ENCODE data around the gene CCDC92.

Gene CCDC92, protein sequence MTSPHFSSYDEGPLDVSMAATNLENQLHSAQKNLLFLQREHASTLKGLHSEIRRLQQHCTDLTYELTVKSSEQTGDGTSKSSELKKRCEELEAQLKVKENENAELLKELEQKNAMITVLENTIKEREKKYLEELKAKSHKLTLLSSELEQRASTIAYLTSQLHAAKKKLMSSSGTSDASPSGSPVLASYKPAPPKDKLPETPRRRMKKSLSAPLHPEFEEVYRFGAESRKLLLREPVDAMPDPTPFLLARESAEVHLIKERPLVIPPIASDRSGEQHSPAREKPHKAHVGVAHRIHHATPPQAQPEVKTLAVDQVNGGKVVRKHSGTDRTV

DNA sequence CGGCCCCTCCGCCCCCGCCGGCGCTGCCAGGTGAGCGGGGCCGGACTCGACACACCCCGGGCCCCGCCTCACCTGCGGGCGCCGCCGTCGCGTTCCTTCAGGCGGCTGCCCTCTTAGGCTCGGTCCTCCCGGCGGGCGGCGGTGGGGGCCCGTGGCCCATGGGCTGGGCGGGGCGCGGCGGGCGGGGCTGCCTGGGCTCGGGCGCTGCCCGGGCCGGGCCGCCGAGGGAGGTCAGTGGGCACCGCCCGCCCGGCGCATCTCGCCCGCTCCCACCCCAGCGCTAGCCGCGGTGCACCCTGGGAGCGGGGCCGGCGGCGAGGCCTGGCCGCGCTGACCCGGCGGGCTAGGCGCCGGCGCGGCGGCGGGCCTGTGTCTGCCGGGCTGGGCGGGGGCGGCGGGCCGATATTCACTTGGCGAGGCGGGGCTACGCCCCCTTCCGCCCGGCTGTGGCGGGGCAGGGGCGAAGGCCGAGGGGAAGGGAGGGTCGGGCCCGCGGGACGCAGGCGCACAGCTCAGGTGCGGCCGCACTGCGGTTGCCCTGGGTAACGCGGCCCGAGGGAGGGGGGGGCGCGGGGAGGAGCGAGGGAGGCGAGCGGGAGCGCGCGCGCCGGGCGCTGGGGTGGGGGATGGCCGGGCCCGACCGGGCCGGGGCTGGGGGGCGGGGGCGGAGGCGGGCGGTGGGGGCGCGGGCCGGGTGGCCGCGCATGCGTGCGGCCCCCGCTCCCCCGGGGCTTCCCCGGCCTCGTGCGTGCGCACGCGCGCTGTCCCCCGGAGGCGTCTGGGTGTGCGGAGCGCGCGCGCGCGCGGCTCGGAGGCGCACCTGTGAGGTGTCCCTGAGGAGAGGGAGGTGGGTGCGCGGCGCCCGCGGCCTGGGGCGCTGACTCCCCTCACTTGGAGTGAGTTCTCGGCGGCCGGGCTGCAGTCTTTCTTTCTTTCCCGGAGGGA, at the start of gene CCDC92, which contains the start of gene ZNF664:
TSS of gene CCDC92 (minus strand) at position 375 of the 945 bp plus-strand sequence. CDS start 28,526 bp downstream, outside the sequence.
TSS of gene ZNF664 (plus strand) at position 759 of the 945 bp plus-strand sequence. CDS start 38,930 bp downstream, outside the sequence.
- Histone ChIP-seq H3K4me3 (peak within 1 kb of the TSS; percentile 98 to 99), H3K27ac (peak within 1 kb of the TSS; percentile 98 to 99), H3K27me3 (no peaks in the 10 kb centered on the region), H3K4me1 (peaks cover 0 to 40% (median 11%) of the 10 kb centered on the region in 4 donors), H3K36me3 (no peaks in the 10 kb centered on the region), H3K9me3 (no peaks in the 10 kb centered on the region)
- peak; percentile 84 to 92 for DNase-seq
- intact Hi-C loops (cut with DNase I; ENCODE audit: low total_unique reads): no loop called here
- TF ChIP-seq, protein P1, sequence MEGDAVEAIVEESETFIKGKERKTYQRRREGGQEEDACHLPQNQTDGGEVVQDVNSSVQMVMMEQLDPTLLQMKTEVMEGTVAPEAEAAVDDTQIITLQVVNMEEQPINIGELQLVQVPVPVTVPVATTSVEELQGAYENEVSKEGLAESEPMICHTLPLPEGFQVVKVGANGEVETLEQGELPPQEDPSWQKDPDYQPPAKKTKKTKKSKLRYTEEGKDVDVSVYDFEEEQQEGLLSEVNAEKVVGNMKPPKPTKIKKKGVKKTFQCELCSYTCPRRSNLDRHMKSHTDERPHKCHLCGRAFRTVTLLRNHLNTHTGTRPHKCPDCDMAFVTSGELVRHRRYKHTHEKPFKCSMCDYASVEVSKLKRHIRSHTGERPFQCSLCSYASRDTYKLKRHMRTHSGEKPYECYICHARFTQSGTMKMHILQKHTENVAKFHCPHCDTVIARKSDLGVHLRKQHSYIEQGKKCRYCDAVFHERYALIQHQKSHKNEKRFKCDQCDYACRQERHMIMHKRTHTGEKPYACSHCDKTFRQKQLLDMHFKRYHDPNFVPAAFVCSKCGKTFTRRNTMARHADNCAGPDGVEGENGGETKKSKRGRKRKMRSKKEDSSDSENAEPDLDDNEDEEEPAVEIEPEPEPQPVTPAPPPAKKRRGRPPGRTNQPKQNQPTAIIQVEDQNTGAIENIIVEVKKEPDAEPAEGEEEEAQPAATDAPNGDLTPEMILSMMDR (IDR thresholded peaks at IDR 0.05): peak in 1 of 2 experiments; percentile 23

GRCh38 chr12:124022161-124022560, 49.5 kb upstream of the CCDC92 start:
- intact Hi-C loops (cut with DNase I; ENCODE audit: low total_unique reads): no loop called here
- TF ChIP-seq, protein P1 (IDR thresholded peaks at IDR 0.05): no peak
- Histone ChIP-seq H3K4me3 (no peak overlapping the region), H3K9me3 (no peaks in the 10 kb centered on the region), H3K27ac (no peak overlapping the region), H3K4me1 (peaks cover 0 to 41% (median 31%) of the 10 kb centered on the region in 4 donors), H3K36me3 (no peaks in the 10 kb centered on the region), H3K27me3 (no peaks in the 10 kb centered on the region)
- no peak for DNase-seq

- Histone ChIP-seq H3K27me3 (no peaks in the 10 kb centered on the region), H3K9me3 (no peaks in the 10 kb centered on the region), H3K4me3 (no peak overlapping the region), H3K4me1 (peaks cover 0 to 30% (median 22%) of the 10 kb centered on the region in 4 donors), H3K36me3 (no peaks in the 10 kb centered on the region), H3K27ac (peak overlapping the region; percentile 29 to 61)
- DNase-seq: no peak
- TF ChIP-seq, protein P1 (IDR thresholded peaks at IDR 0.05): no peak
- intact Hi-C loops (cut with DNase I; ENCODE audit: low total_unique reads): no loop called here
Measured at GRCh38 chr12:124021007-124021406, 48.4 kb upstream of the CCDC92 start.

DNA sequence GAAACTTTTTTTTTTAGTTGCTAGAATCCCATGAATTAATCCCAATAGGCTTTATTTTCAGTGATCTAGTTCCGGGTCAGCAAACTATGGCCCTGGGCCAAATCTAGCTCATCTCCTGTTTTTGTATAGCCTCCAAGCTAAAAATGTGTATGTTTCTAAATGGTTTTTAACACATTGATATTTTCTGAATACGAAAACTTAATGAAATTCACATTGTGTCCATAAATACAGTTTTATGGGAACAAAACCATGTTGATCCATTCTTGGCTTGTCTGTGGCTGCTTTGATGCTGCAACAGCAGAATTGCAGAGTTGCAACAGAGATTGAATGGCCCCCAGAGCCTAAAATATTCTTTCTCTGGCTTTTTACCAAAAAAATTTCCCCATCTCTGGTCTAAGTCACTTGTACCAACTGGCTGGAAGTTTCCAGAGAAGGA, 47.9 kb upstream of the CCDC92 start:
- TF ChIP-seq, protein P1 (IDR thresholded peaks at IDR 0.05): no peak
- intact Hi-C loops (cut with DNase I; ENCODE audit: low total_unique reads): no loop called here
- Histone ChIP-seq H3K36me3 (no peaks in the 10 kb centered on the region), H3K27ac (peak overlapping the region in 1 of 2 donors; percentile 29), H3K4me1 (peaks cover 0 to 30% (median 20%) of the 10 kb centered on the region in 4 donors), H3K4me3 (no peak overlapping the region), H3K9me3 (no peaks in the 10 kb centered on the region), H3K27me3 (no peaks in the 10 kb centered on the region)
- DNase-seq: peak in 1 of 2 donors; percentile 47

GRCh38 chr12:124019115-124019514, 46.5 kb upstream of the CCDC92 start:
- intact Hi-C loops (cut with DNase I; ENCODE audit: low total_unique reads): no loop called here
- Histone ChIP-seq H3K27me3 (no peaks in the 10 kb centered on the region), H3K9me3 (no peaks in the 10 kb centered on the region), H3K36me3 (peaks cover 0 to 4% (median 2%) of the 10 kb centered on the region in 3 donors), H3K4me3 (no peak overlapping the region), H3K4me1 (peaks cover 0 to 18% (median 9%) of the 10 kb centered on the region in 4 donors), H3K27ac (no peak overlapping the region)
- TF ChIP-seq, protein P1 (IDR thresholded peaks at IDR 0.05): no peak
- no peak for DNase-seq
